ENCODE results near the gene SPAG5. TPM values are rescaled to one million over a fixed set of nuclear protein-coding genes. Genes with fewer than 3 reads are reported as not detected.

The SPAG5 gene
- total and polyA plus RNA-seq, 10 of the 15 experiments (the other 5 are each of a cell fraction or from before 2014, with no cell fraction given), result 73.5 to 171 (median 106) TPM

GRCh38 chr17:28584434-28584833, 14.4 kb downstream of the SPAG5 start:
- ChIA-PET SMC1A (ENCODE audit: uncharacterized antibody, unreplicated experiment) (interaction anchor here (1.9 kb wide), 1 partner anchor 13 kb away, joined by 4 read pairs; no protein-coding TSS in a partner anchor), RAD21 (ENCODE audit: unreplicated experiment) (no interaction called here), CTCF (interaction anchor here (1.4 kb wide), 1 partner anchor 37 kb away, joined by 3 read pairs; no protein-coding TSS in a partner anchor), POLR2A (no interaction called here)
- Histone ChIP-seq H3K27me3 (replicated peaks in 1 of 2; ENCODE audit: control insufficient read depth in 2 of 2, insufficient read depth in 2 of 2, low read length in 1 of 2) (no peaks in the 10 kb centered on the region), H2AFZ (ENCODE audit: control insufficient read depth, low read depth, low read length) (no peak overlapping the region), H3K4me2 (ENCODE audit: control insufficient read depth, insufficient read depth) (no peak overlapping the region), H3K9ac (ENCODE audit: control insufficient read depth, insufficient read depth, low read length) (no peak overlapping the region), H3K27ac (ENCODE audit: control insufficient read depth, insufficient read depth) (no peak overlapping the region), H3K9me3 (replicated peaks; ENCODE audit: control insufficient read depth, insufficient read depth, low read length) (no peaks in the 10 kb centered on the region), H3K79me2 (ENCODE audit: control insufficient read depth, insufficient read depth, low read length) (no peaks in the 10 kb centered on the region), H4K20me1 (ENCODE audit: control insufficient read depth, insufficient read depth) (no peaks in the 10 kb centered on the region), H3K36me3 (ENCODE audit: control insufficient read depth in 2 of 2, insufficient read depth in 2 of 2, low read length in 1 of 2) (peaks cover 41 to 46% of the 10 kb centered on the region in 2 experiments), H3K4me1 (ENCODE audit: control insufficient read depth, insufficient read depth, low read length) (peaks cover 5% of the 10 kb centered on the region), H3K4me3 (no peak overlapping the region)
- BruUV-seq (replicated peaks), result no TSS peak
- intact Hi-C loops (cut with micrococcal nuclease; ENCODE audit: unreplicated experiment), result no loop called here
- 96% methylated on average over 3 of the region's 3 CpGs for WGBS (ENCODE audit: insufficient coverage, insufficient replicate concordance, low lambda C conversion rate, missing lambda C conversion rate)
- ATAC-seq (no peak), DNase-seq (ENCODE audit: low read depth, low spot score) (no peak), FAIRE-seq (no peak)
- in situ Hi-C loops (cut with MboI), result no loop called here
- TF ChIP-seq PKNOX1 (IDR thresholded peaks at IDR 0.05) (no peak), CBX5 (IDR thresholded peaks at IDR 0.05; ENCODE audit: low read depth) (no peak), ATF3 (IDR thresholded peaks at IDR 0.05; ENCODE audit: borderline replicate concordance, extremely low read depth, low read depth, low read length) (no peak), TCF3 (IDR thresholded peaks at IDR 0.05; ENCODE audit: borderline replicate concordance, insufficient read depth, low read depth, low read length) (no peak), ELK1 (IDR thresholded peaks at IDR 0.05; ENCODE audit: low read depth, low read length) (no peak), HSF1 (IDR thresholded peaks at IDR 0.05; ENCODE audit: low read depth, low read length) (no peak), SRF (IDR thresholded peaks at IDR 0.05; ENCODE audit: low read depth in 2 of 2, low read length in 2 of 2) (no peak), RAD51 (IDR thresholded peaks at IDR 0.05) (no peak), ETV6 (conservative IDR thresholded peaks at IDR 0.05 in 1 of 2, IDR thresholded peaks at IDR 0.05 in 1 of 2; ENCODE audit: borderline replicate concordance in 1 of 2, low read depth in 1 of 2) (no peak), GATAD2B (conservative IDR thresholded peaks at IDR 0.05; ENCODE audit: low read depth) (no peak), RELB (IDR thresholded peaks at IDR 0.05; ENCODE audit: low read depth) (no peak), SUPT20H (IDR thresholded peaks at IDR 0.05; ENCODE audit: borderline replicate concordance, control insufficient read depth, low read depth, low read length) (no peak)

Measured in GM12878 (cell line).